Embryonic facial prominence (tissue), 1 donor: Measurements from ENCODE around the gene URB1.
A peak's percentile ranks its signal among the peaks of the same experiment; 100 is the strongest.
"Not testable (repeated sequence)": the region's sequence is repeated elsewhere in the genome, so short reads cannot be mapped to it uniquely, and the experiment has no call there.

Experiments
- DNase-seq: peaks from one replicate; pipeline ENCODE4 v3.0.0-alpha.2; 2016; ENCODE audit errors: extremely low spot score

Gene URB1

GRCh38 chr21:32392880-32393676, at the start of gene URB1:
Gene URB1 (minus strand): TSS chr21:32393012. CDS start chr21:32392910, 102 bp downstream.
- peak; percentile 63 for DNase-seq

GRCh38 chr21:32437729-32438128, 44.9 kb upstream of the URB1 start:
- no peak for DNase-seq

GRCh38 chr21:32432982-32433660, 40.3 kb upstream of the URB1 start:
- DNase-seq, result not testable (repeated sequence)

- DNase-seq, result no peak
Observed at GRCh38 chr21:32427958-32428623, 35.3 kb upstream of the URB1 start.

GRCh38 chr21:32426592-32427051, 33.8 kb upstream of the URB1 start:
- DNase-seq, result no peak

GRCh38 chr21:32426066-32426465, 33.3 kb upstream of the URB1 start:
- no peak for DNase-seq

- no peak for DNase-seq
Observed at GRCh38 chr21:32425628-32426027, 32.8 kb upstream of the URB1 start.

- no peak for DNase-seq
Observed at GRCh38 chr21:32424674-32425073, 31.9 kb upstream of the URB1 start.

GRCh38 chr21:32424191-32424535, 31.4 kb upstream of the URB1 start:
- no peak for DNase-seq

GRCh38 chr21:32423320-32424190, 30.7 kb upstream of the URB1 start:
- DNase-seq, result no peak

- DNase-seq, result no peak
Observed at GRCh38 chr21:32422064-32422463, 29.3 kb upstream of the URB1 start.

- DNase-seq, result no peak
Observed at GRCh38 chr21:32418146-32418545, 25.3 kb upstream of the URB1 start.

GRCh38 chr21:32415451-32416398, 22.9 kb upstream of the URB1 start:
- no peak for DNase-seq

- DNase-seq, result no peak
Observed at GRCh38 chr21:32414579-32415358, 22.0 kb upstream of the URB1 start.

- no peak for DNase-seq
Observed at GRCh38 chr21:32413697-32414578, 21.1 kb upstream of the URB1 start.

GRCh38 chr21:32413015-32413504, 20.2 kb upstream of the URB1 start:
- DNase-seq, result no peak

GRCh38 chr21:32412162-32413014, 19.6 kb upstream of the URB1 start, which contains the start of gene EVA1C:
Gene EVA1C (plus strand): TSS chr21:32412706. CDS start chr21:32412854, 148 bp downstream.
- DNase-seq, result no peak
